HepG2 (cell line): ENCODE measurements around the gene CBY1. TPM values are rescaled to one million over a fixed set of nuclear protein-coding genes. Genes with fewer than 3 reads are reported as not detected.

Experiments used
- ERF ChIP-seq: IDR thresholded peaks from 2 replicates; pipeline ENCODE4 v1.6.1; 2018; ENCODE audit warnings: missing biosample characterization, missing genetic modification reagents
- FOXC1 ChIP-seq: sonication (generic); formaldehyde crosslinking; IDR thresholded peaks from 2 replicates; pipeline ENCODE4 v1.8.0; 2022; ENCODE audit warnings: mild to moderate bottlenecking, missing genetic modification reagents, borderline replicate concordance
- JUND ChIP-seq: sonication (generic); formaldehyde crosslinking; IDR thresholded peaks from 2 replicates; pipeline ENCODE4 v1.8.0; 2022; ENCODE audit warnings: mild to moderate bottlenecking, missing genetic modification reagents
- NFATC3 ChIP-seq: sonication (generic); formaldehyde crosslinking; IDR thresholded peaks from 2 replicates; pipeline ENCODE4 v1.5.1; 2020; ENCODE audit warnings: mild to moderate bottlenecking, missing genetic modification reagents
- NR2F2 ChIP-seq: IDR thresholded peaks from 2 replicates; pipeline ENCODE4 v1.6.1; 2012; ENCODE audit warnings: low read depth, inconsistent platforms, borderline replicate concordance
- SALL2 ChIP-seq: sonication (generic); formaldehyde crosslinking; IDR thresholded peaks from 2 replicates; pipeline ENCODE4 v1.8.1; 2023; ENCODE audit warnings: mild to moderate bottlenecking, missing genetic modification reagents, inconsistent platforms
- SIX1 ChIP-seq: sonication (generic); formaldehyde crosslinking; IDR thresholded peaks from 2 replicates; pipeline ENCODE4 v1.4.0; 2020; ENCODE audit warnings: missing genetic modification reagents, borderline replicate concordance
- SNRNP70 ChIP-seq: fragments of 200-400 bp; formaldehyde crosslinking; IDR thresholded peaks from 2 replicates; pipeline ENCODE4 v1.6.1; 2017; ENCODE audit warnings: mild to moderate bottlenecking, low read depth, low read length, moderate library complexity
- ZNF484 ChIP-seq: sonication (generic); formaldehyde crosslinking; IDR thresholded peaks from 2 replicates; pipeline ENCODE4 v1.5.1; 2020; ENCODE audit warnings: mild to moderate bottlenecking, low read depth, missing genetic modification reagents, borderline replicate concordance
- ZNF550 ChIP-seq: sonication (generic); formaldehyde crosslinking; IDR thresholded peaks from 2 replicates; pipeline ENCODE4 v1.4.0; 2020; ENCODE audit warnings: mild to moderate bottlenecking, missing genetic modification reagents, borderline replicate concordance
- ZNF558 ChIP-seq: sonication (generic); formaldehyde crosslinking; IDR thresholded peaks from 2 replicates; pipeline ENCODE4 v1.9.0; 2022; ENCODE audit warnings: mild to moderate bottlenecking, missing genetic modification reagents, borderline replicate concordance
- ZNF720 ChIP-seq: sonication (generic); formaldehyde crosslinking; IDR thresholded peaks from 2 replicates; pipeline ENCODE4 v1.4.0; 2020; ENCODE audit warnings: missing genetic modification reagents
- ZNF780A ChIP-seq: sonication (generic); formaldehyde crosslinking; IDR thresholded peaks from 2 replicates; pipeline ENCODE4 v1.8.0; 2022; ENCODE audit warnings: mild to moderate bottlenecking, missing genetic modification reagents, moderate library complexity
- polyA plus RNA-seq, 8 experiments: library from polyadenylated mRNA; depleted of rRNA in 3 of 8; stranded (reverse) in 7 of 8; unstranded in 1 of 8; fragments of >200 nt; fragmentation: Illumina TruSeq in 4 of 8; extraction: Trizol in 4 of 8; gene quantifications; 2 replicates each; pipeline versions ENCODE4 v1.2.1 to v1.2.3, GENCODE V29; 2011 to 2016; ENCODE audit warnings: low read depth in 4 of 8, missing spikeins in 1 of 8, mixed read lengths in 1 of 8; ENCODE audit not compliant: insufficient read depth in 1 of 8
- total RNA-seq, 5 experiments: library from RNA; depleted of rRNA; stranded (reverse); fragments of >200 nt; fragmentation: Illumina TruSeq; extraction: Trizol; gene quantifications; 2 replicates each; pipeline ENCODE4 v1.2.3, GENCODE V29; 2016; ENCODE audit warnings: low read depth in 1 of 5
- TF ChIP-seq, protein P1 (sequence below): sonication (generic); formaldehyde crosslinking; IDR thresholded peaks from 2 replicates; pipeline ENCODE4 v1.9.0; 2021; ENCODE audit warnings: mild to moderate bottlenecking, missing genetic modification reagents
- TF ChIP-seq, protein P2 (sequence below): sonication (generic); formaldehyde crosslinking; IDR thresholded peaks from 2 replicates; pipeline ENCODE4 v1.4.0; 2020; ENCODE audit warnings: missing genetic modification reagents
- TF ChIP-seq, protein P3 (sequence below): sonication (generic); formaldehyde crosslinking; IDR thresholded peaks from 2 replicates; pipeline ENCODE4 v1.4.0; 2020; ENCODE audit warnings: missing genetic modification reagents
- TF ChIP-seq, protein P4 (sequence below): sonication (generic); formaldehyde crosslinking; IDR thresholded peaks from 2 replicates; pipeline ENCODE4 v1.4.0; 2020; ENCODE audit warnings: missing genetic modification reagents, borderline replicate concordance

Gene CBY1
- total and polyA plus RNA-seq, 2 of the 13 experiments (the other 11 are each of a cell fraction or from before 2014, with no cell fraction given), result 19.7 to 20.3 TPM

DNA sequence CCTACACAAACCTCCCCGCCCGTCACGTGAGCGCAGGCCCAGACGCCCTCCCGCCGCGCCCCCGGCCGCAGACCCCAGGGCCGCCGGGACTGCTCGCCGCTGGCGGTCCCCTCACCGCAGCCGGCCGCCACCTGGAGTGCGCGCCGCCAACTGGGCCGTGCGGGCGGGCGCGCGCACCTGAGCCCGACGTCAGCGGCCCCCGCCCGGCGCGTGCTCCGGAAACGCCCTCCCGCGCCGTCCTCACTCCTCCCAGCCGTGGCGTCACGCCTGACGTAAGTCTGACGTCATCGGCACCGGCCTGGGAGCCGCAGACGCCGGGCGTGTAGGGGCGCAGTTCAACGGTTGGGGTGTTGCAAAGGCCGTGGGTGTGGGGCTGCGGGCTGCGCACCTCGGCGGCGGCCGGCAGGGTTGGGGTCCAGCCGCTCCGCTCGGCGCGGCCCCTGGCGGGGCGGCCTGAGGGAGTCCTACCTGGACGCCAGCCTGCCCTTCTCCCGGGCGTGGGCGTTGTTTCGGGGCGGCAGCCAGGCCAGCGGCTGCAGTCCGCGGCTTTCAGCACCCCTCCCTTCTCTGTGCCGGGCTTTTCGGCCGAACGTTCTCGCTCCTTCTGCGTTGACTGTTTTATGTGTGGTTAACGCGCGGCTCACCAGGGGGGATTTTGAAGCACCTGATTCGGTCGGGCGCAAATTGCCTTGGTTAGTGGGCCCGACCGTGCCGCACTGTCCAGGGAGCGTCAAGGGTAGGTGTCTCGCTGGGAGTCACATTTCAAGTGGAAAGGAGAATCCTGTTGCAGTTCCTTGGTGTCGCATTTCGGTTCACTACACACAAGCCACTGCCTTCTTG lies 44.6 kb downstream of the CBY1 start, which contains the start of gene JOSD1 (continued):
- TF ChIP-seq, protein P1, sequence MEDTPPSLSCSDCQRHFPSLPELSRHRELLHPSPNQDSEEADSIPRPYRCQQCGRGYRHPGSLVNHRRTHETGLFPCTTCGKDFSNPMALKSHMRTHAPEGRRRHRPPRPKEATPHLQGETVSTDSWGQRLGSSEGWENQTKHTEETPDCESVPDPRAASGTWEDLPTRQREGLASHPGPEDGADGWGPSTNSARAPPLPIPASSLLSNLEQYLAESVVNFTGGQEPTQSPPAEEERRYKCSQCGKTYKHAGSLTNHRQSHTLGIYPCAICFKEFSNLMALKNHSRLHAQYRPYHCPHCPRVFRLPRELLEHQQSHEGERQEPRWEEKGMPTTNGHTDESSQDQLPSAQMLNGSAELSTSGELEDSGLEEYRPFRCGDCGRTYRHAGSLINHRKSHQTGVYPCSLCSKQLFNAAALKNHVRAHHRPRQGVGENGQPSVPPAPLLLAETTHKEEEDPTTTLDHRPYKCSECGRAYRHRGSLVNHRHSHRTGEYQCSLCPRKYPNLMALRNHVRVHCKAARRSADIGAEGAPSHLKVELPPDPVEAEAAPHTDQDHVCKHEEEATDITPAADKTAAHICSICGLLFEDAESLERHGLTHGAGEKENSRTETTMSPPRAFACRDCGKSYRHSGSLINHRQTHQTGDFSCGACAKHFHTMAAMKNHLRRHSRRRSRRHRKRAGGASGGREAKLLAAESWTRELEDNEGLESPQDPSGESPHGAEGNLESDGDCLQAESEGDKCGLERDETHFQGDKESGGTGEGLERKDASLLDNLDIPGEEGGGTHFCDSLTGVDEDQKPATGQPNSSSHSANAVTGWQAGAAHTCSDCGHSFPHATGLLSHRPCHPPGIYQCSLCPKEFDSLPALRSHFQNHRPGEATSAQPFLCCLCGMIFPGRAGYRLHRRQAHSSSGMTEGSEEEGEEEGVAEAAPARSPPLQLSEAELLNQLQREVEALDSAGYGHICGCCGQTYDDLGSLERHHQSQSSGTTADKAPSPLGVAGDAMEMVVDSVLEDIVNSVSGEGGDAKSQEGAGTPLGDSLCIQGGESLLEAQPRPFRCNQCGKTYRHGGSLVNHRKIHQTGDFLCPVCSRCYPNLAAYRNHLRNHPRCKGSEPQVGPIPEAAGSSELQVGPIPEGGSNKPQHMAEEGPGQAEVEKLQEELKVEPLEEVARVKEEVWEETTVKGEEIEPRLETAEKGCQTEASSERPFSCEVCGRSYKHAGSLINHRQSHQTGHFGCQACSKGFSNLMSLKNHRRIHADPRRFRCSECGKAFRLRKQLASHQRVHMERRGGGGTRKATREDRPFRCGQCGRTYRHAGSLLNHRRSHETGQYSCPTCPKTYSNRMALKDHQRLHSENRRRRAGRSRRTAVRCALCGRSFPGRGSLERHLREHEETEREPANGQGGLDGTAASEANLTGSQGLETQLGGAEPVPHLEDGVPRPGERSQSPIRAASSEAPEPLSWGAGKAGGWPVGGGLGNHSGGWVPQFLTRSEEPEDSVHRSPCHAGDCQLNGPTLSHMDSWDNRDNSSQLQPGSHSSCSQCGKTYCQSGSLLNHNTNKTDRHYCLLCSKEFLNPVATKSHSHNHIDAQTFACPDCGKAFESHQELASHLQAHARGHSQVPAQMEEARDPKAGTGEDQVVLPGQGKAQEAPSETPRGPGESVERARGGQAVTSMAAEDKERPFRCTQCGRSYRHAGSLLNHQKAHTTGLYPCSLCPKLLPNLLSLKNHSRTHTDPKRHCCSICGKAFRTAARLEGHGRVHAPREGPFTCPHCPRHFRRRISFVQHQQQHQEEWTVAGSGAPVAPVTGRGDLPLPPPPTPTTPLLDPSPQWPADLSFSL (CRISPR knock-in tag), result no peak
- TF ChIP-seq, protein P2, sequence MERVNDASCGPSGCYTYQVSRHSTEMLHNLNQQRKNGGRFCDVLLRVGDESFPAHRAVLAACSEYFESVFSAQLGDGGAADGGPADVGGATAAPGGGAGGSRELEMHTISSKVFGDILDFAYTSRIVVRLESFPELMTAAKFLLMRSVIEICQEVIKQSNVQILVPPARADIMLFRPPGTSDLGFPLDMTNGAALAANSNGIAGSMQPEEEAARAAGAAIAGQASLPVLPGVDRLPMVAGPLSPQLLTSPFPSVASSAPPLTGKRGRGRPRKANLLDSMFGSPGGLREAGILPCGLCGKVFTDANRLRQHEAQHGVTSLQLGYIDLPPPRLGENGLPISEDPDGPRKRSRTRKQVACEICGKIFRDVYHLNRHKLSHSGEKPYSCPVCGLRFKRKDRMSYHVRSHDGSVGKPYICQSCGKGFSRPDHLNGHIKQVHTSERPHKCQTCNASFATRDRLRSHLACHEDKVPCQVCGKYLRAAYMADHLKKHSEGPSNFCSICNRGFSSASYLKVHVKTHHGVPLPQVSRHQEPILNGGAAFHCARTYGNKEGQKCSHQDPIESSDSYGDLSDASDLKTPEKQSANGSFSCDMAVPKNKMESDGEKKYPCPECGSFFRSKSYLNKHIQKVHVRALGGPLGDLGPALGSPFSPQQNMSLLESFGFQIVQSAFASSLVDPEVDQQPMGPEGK (CRISPR knock-in tag), result peak; percentile 44
- TF ChIP-seq FOXC1 (CRISPR knock-in tag), result peak; percentile 82; the same call in 1 of the 2 replicates
- no peak for TF ChIP-seq NR2F2
- TF ChIP-seq, protein P3, sequence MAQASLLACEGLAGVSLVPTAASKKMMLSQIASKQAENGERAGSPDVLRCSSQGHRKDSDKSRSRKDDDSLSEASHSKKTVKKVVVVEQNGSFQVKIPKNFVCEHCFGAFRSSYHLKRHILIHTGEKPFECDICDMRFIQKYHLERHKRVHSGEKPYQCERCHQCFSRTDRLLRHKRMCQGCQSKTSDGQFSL (CRISPR knock-in tag), result 0 out of 2 replicates have a peak, but pooled peaks have one; percentile 14
- TF ChIP-seq JUND (CRISPR knock-in tag), result peak; percentile 91
- TF ChIP-seq SIX1 (CRISPR knock-in tag), result no peak
- TF ChIP-seq ZNF780A (CRISPR knock-in tag), result no peak
- peak; percentile 68; the same call in 1 of the 2 replicates for TF ChIP-seq ERF
- no peak for TF ChIP-seq ZNF550 (CRISPR knock-in tag)
- TF ChIP-seq, protein P4, sequence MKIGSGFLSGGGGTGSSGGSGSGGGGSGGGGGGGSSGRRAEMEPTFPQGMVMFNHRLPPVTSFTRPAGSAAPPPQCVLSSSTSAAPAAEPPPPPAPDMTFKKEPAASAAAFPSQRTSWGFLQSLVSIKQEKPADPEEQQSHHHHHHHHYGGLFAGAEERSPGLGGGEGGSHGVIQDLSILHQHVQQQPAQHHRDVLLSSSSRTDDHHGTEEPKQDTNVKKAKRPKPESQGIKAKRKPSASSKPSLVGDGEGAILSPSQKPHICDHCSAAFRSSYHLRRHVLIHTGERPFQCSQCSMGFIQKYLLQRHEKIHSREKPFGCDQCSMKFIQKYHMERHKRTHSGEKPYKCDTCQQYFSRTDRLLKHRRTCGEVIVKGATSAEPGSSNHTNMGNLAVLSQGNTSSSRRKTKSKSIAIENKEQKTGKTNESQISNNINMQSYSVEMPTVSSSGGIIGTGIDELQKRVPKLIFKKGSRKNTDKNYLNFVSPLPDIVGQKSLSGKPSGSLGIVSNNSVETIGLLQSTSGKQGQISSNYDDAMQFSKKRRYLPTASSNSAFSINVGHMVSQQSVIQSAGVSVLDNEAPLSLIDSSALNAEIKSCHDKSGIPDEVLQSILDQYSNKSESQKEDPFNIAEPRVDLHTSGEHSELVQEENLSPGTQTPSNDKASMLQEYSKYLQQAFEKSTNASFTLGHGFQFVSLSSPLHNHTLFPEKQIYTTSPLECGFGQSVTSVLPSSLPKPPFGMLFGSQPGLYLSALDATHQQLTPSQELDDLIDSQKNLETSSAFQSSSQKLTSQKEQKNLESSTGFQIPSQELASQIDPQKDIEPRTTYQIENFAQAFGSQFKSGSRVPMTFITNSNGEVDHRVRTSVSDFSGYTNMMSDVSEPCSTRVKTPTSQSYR (CRISPR knock-in tag), result 0 out of 2 replicates have a peak, but pooled peaks have one; percentile 58
- peak; percentile 70 for TF ChIP-seq SALL2 (CRISPR knock-in tag)
- no peak for TF ChIP-seq ZNF720 (CRISPR knock-in tag)
- TF ChIP-seq SNRNP70, result no peak
- TF ChIP-seq ZNF484 (CRISPR knock-in tag), result no peak
- peak; percentile 88; the same call in 1 of the 2 replicates for TF ChIP-seq ZNF558
- TF ChIP-seq NFATC3 (CRISPR knock-in tag), result 0 out of 2 replicates have a peak, but pooled peaks have one; percentile 56
